Liver (tissue), 3 donors: ENCODE data around the gene SMU1.

Source experiments
- RXRA ChIP-seq, 2 donors: IDR thresholded peaks; 2 replicates each; pipeline ENCODE4 v1.6.1; 2017 to 2018; ENCODE audit warnings: antibody characterized with exemption in 2 of 2, mild to moderate bottlenecking in 1 of 2
- TF ChIP-seq, protein P1 (sequence below): fragments of 150-350 bp; IDR thresholded peaks from 2 replicates; pipeline ENCODE4 v1.5.1; 2017; ENCODE audit warnings: improper control_type of control experiment, low read depth, low read length; ENCODE audit not compliant: missing input control
- donor health status: healthy.
- donor health status: healthy.

DNA sequence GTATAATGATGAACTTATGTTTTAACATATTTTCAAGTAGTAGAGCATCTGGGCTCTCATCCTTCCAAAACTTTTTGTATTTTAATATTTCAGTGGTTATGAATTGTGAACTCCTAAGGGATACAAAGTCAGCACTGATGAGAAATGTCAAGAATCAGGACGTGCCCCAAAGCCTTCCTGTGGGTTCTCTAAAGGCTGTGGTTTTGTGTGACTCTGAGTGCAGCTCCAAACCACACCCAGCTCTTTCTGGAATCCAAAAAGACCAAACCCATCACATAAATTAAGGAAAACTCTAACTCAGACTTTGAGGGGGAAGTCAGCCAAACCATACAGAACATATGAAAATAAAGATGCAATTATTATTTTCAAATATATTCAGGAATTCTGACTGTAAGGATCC, 40.8 kb upstream of the SMU1 start:
- TF ChIP-seq, protein P1, sequence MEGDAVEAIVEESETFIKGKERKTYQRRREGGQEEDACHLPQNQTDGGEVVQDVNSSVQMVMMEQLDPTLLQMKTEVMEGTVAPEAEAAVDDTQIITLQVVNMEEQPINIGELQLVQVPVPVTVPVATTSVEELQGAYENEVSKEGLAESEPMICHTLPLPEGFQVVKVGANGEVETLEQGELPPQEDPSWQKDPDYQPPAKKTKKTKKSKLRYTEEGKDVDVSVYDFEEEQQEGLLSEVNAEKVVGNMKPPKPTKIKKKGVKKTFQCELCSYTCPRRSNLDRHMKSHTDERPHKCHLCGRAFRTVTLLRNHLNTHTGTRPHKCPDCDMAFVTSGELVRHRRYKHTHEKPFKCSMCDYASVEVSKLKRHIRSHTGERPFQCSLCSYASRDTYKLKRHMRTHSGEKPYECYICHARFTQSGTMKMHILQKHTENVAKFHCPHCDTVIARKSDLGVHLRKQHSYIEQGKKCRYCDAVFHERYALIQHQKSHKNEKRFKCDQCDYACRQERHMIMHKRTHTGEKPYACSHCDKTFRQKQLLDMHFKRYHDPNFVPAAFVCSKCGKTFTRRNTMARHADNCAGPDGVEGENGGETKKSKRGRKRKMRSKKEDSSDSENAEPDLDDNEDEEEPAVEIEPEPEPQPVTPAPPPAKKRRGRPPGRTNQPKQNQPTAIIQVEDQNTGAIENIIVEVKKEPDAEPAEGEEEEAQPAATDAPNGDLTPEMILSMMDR, result no peak
- TF ChIP-seq RXRA (IDR thresholded peaks at IDR 0.05), result no peak
